Measurements from ENCODE around the gene SERPINA7. TPM values are rescaled to one million over a fixed set of nuclear protein-coding genes. Genes with fewer than 3 reads are reported as not detected.
A peak's percentile ranks its signal among the peaks of the same experiment; 100 is the strongest.
"Not testable (repeated sequence)": the region's sequence is repeated elsewhere in the genome, so short reads cannot be mapped to it uniquely, and the experiment has no call there.

The SERPINA7 gene
- total RNA-seq, 1 experiment from 2014 or later, result not detected

- Histone ChIP-seq H3K9me2 (replicated peaks; ENCODE audit: low read length) (no peaks in the 10 kb centered on the region), H3K4me2 (ENCODE audit: low read length) (no peak overlapping the region), H3K27me3 (ENCODE audit: low read length) (no peaks in the 10 kb centered on the region), H3K9me3 (ENCODE audit: low read length) (no peaks in the 10 kb centered on the region), H3K36me3 (ENCODE audit: low read depth, low read length) (no peaks in the 10 kb centered on the region), H4K20me1 (ENCODE audit: low read length) (no peaks in the 10 kb centered on the region), H3K4me1 (ENCODE audit: insufficient read depth, low read length) (no peaks in the 10 kb centered on the region), H3K79me2 (ENCODE audit: low read length) (no peaks in the 10 kb centered on the region), H2AFZ (ENCODE audit: low read length) (no peak overlapping the region), H3K27ac (ENCODE audit: low read length) (no peak overlapping the region), H3K4me3 (ENCODE audit: low read length) (no peak overlapping the region), H3K9ac (ENCODE audit: low read length) (no peak overlapping the region), H3F3A (ENCODE audit: low read length, unreplicated experiment) (no peaks in the 10 kb centered on the region)
- TF ChIP-seq EZH2phosphoT487 (IDR thresholded peaks at IDR 0.05; ENCODE audit: borderline replicate concordance, low read length) (no peak), CTCF (conservative IDR thresholded peaks at IDR 0.05; ENCODE audit: low read depth, low read length) (no peak), EZH2 (IDR thresholded peaks at IDR 0.05; ENCODE audit: low read length, unreplicated experiment) (no peak)
- intact Hi-C loops (cut with micrococcal nuclease), result no loop called here
- DNase-seq (peak; percentile 2), ATAC-seq (no peak)
- no TSS peak for BruUV-seq (replicated peaks)
- ChIA-PET CTCF (no interaction called here), POLR2A (ENCODE audit: unreplicated experiment) (no interaction called here)
Measured at GRCh38 chrX:106000203-106000602, 38.3 kb downstream of the SERPINA7 start.

GRCh38 chrX:105999294-105999693 lies 39.2 kb downstream of the SERPINA7 start:
- no peaks in the 10 kb centered on the region for H3K9me3 ChIP-seq (ENCODE audit: low read length)
- no peaks in the 10 kb centered on the region for H3K79me2 ChIP-seq (ENCODE audit: low read length)
- H3K27ac ChIP-seq (ENCODE audit: low read length), result no peak overlapping the region
- H3F3A ChIP-seq (ENCODE audit: low read length, unreplicated experiment), result no peaks in the 10 kb centered on the region
- no peaks in the 10 kb centered on the region for H3K4me1 ChIP-seq (ENCODE audit: insufficient read depth, low read length)
- no peak overlapping the region for H3K9ac ChIP-seq (ENCODE audit: low read length)
- no peak overlapping the region for H3K4me2 ChIP-seq (ENCODE audit: low read length)
- intact Hi-C loops (cut with micrococcal nuclease), result no loop called here
- no TSS peak for BruUV-seq (replicated peaks)
- DNase-seq (no peak), ATAC-seq (no peak)
- no peaks in the 10 kb centered on the region for H3K36me3 ChIP-seq (ENCODE audit: low read depth, low read length)
- no peak for TF ChIP-seq EZH2 (IDR thresholded peaks at IDR 0.05; ENCODE audit: low read length, unreplicated experiment)
- no peak for TF ChIP-seq EZH2phosphoT487 (IDR thresholded peaks at IDR 0.05; ENCODE audit: borderline replicate concordance, low read length)
- TF ChIP-seq CTCF (conservative IDR thresholded peaks at IDR 0.05; ENCODE audit: low read depth, low read length), result no peak
- CTCF ChIA-PET, result no interaction called here
- no peaks in the 10 kb centered on the region for H3K27me3 ChIP-seq (ENCODE audit: low read length)
- no peak overlapping the region for H3K4me3 ChIP-seq (ENCODE audit: low read length)
- H2AFZ ChIP-seq (ENCODE audit: low read length), result no peak overlapping the region
- H3K9me2 ChIP-seq (replicated peaks; ENCODE audit: low read length), result no peaks in the 10 kb centered on the region
- H4K20me1 ChIP-seq (ENCODE audit: low read length), result no peaks in the 10 kb centered on the region
- POLR2A ChIA-PET (ENCODE audit: unreplicated experiment), result no interaction called here

- H3K4me3 ChIP-seq (ENCODE audit: low read length); H3K9me2 ChIP-seq (replicated peaks; ENCODE audit: low read length); H4K20me1 ChIP-seq (ENCODE audit: low read length); POLR2A ChIA-PET (ENCODE audit: unreplicated experiment); H3K4me2 ChIP-seq (ENCODE audit: low read length); H3K36me3 ChIP-seq (ENCODE audit: low read depth, low read length); H3K9ac ChIP-seq (ENCODE audit: low read length); H3K4me1 ChIP-seq (ENCODE audit: insufficient read depth, low read length); intact Hi-C loops (cut with micrococcal nuclease); H3F3A ChIP-seq (ENCODE audit: low read length, unreplicated experiment); H3K9me3 ChIP-seq (ENCODE audit: low read length); DNase-seq; H3K79me2 ChIP-seq (ENCODE audit: low read length); H3K27ac ChIP-seq (ENCODE audit: low read length); CTCF ChIA-PET; BruUV-seq (replicated peaks); H2AFZ ChIP-seq (ENCODE audit: low read length); ATAC-seq: not testable (repeated sequence)
- H3K27me3 ChIP-seq (ENCODE audit: low read length), result peaks cover 14% of the 10 kb centered on the region
Measured at GRCh38 chrX:105988487-105988886, 50.0 kb downstream of the SERPINA7 start.

Other genes with a start within 250 kb of the SERPINA7 start
- 0.73 and 0.86 TPM in 2 replicates for gene NRK, start 216.2 kb downstream of the SERPINA7 start, total RNA-seq (2014; rRNA removed)
- gene PWWP3B, start 129.6 kb upstream of the SERPINA7 start, total RNA-seq (2014; rRNA removed), result 0.07 TPM in 1 of 2 replicates, not detected in the other